Measurements from ENCODE around the gene SMTNL2.

- TF ChIP-seq CTCF (IDR thresholded peaks at IDR 0.05; ENCODE audit: low read length) (no peak), EZH2 (IDR thresholded peaks at IDR 0.05; ENCODE audit: borderline replicate concordance, low read length) (no peak)
Measured at GRCh38 chr17:4560421-4560820, 23.9 kb upstream of the SMTNL2 start, which contains the start of gene GGT6.

All from OCI-LY1 (cell line).